ENCODE results near the gene SEMA3C. TPM values are rescaled to one million over a fixed set of nuclear protein-coding genes. Genes with fewer than 3 reads are reported as not detected.

Gene SEMA3C
- total RNA-seq, 1 donor from 2014 or later = 0.26 TPM

DNA sequence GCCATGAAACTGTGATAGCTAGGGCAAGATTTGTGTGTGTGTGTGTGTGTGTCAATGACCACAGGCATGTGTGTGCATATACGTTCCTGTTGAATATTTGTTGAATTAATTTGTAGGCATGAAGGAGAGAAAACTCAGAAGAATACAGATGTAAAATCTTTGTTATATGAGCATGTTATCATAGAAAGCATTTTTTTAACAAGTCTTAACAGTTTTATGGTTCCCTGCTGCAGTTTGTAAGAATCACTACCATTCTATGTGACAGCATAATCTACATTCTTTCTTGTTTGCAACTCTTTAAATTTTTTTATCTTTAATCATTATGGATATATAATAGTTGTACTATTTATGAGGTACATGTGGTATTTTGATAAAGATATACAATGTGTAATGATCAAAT, 150.1 kb downstream of the SEMA3C start:
- H3K4me1 Mint-ChIP-seq (ENCODE audit: unreplicated experiment) = no peaks in the 10 kb centered on the region
- DNase-seq (ENCODE audit: low spot score) = no peak
- H3K27me3 Mint-ChIP-seq (ENCODE audit: unreplicated experiment) = peaks cover 2% of the 10 kb centered on the region
- TF ChIP-seq, protein P1, sequence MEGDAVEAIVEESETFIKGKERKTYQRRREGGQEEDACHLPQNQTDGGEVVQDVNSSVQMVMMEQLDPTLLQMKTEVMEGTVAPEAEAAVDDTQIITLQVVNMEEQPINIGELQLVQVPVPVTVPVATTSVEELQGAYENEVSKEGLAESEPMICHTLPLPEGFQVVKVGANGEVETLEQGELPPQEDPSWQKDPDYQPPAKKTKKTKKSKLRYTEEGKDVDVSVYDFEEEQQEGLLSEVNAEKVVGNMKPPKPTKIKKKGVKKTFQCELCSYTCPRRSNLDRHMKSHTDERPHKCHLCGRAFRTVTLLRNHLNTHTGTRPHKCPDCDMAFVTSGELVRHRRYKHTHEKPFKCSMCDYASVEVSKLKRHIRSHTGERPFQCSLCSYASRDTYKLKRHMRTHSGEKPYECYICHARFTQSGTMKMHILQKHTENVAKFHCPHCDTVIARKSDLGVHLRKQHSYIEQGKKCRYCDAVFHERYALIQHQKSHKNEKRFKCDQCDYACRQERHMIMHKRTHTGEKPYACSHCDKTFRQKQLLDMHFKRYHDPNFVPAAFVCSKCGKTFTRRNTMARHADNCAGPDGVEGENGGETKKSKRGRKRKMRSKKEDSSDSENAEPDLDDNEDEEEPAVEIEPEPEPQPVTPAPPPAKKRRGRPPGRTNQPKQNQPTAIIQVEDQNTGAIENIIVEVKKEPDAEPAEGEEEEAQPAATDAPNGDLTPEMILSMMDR (IDR thresholded peaks at IDR 0.05; ENCODE audit: unreplicated experiment) = no peak
- H3K27ac Mint-ChIP-seq (ENCODE audit: unreplicated experiment) = no peak overlapping the region
- no peak overlapping the region for H3K4me3 Mint-ChIP-seq (ENCODE audit: unreplicated experiment)
- no peaks in the 10 kb centered on the region for H3K9me3 Mint-ChIP-seq (ENCODE audit: unreplicated experiment)
- H3K36me3 Mint-ChIP-seq (ENCODE audit: low read depth, unreplicated experiment) = no peaks in the 10 kb centered on the region

DNA sequence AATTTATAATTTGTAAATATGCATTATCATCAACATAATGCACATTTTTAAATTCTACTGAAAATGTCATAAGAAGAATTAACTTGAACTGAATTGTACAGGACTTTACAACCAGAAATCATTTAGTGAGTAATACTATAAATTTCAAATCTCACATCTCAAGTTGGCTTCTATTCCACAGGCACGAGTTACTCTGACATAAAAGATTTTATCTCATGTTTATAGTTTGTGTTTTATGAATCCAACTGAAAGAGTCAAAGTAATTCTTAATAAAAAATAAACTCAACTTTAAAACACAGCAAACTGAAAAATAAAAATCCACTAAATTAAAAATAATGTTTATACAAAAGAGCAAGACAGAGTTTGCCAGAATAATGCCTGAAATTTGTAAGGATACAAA, 151.2 kb downstream of the SEMA3C start:
- Mint-ChIP-seq H3K4me1 (ENCODE audit: unreplicated experiment) (no peaks in the 10 kb centered on the region), H3K27me3 (ENCODE audit: unreplicated experiment) (peaks cover 2% of the 10 kb centered on the region)
- no peak for DNase-seq (ENCODE audit: low spot score)

DNA sequence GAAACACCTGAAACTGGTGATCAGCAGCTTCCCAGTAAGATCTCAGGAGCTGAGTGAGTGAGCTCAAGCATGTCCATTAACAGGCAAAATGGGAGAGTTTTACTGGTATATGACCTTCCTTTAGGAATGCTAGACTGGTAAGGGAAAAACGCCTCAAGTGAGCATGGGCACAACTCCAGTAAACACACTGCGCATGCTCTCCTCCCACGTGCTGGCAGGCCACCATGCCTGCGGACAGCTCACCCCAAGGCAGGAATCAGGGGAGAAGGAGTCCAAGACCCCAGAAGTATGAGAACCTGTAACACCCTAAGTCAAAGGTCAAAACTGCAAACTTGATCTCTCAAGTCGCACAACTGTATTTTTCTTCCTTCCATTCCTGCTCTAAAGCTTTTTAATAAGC, 152.1 kb downstream of the SEMA3C start:
- H3K4me1 Mint-ChIP-seq (ENCODE audit: unreplicated experiment) = no peaks in the 10 kb centered on the region
- H3K27me3 Mint-ChIP-seq (ENCODE audit: unreplicated experiment) = peaks cover 2% of the 10 kb centered on the region
- H3K27ac Mint-ChIP-seq (ENCODE audit: unreplicated experiment) = no peak overlapping the region
- no peaks in the 10 kb centered on the region for H3K9me3 Mint-ChIP-seq (ENCODE audit: unreplicated experiment)
- no peak overlapping the region for H3K4me3 Mint-ChIP-seq (ENCODE audit: unreplicated experiment)
- H3K36me3 Mint-ChIP-seq (ENCODE audit: low read depth, unreplicated experiment) = no peaks in the 10 kb centered on the region
- no peak for DNase-seq (ENCODE audit: low spot score)
- TF ChIP-seq, protein P1 (IDR thresholded peaks at IDR 0.05; ENCODE audit: unreplicated experiment) = no peak

More for the DNA sequence above, 151.2 kb downstream of the SEMA3C start:
- TF ChIP-seq, protein P1 (IDR thresholded peaks at IDR 0.05; ENCODE audit: unreplicated experiment) = no peak
- Mint-ChIP-seq H3K36me3 (ENCODE audit: low read depth, unreplicated experiment) (no peaks in the 10 kb centered on the region), H3K27ac (ENCODE audit: unreplicated experiment) (no peak overlapping the region), H3K4me3 (ENCODE audit: unreplicated experiment) (no peak overlapping the region), H3K9me3 (ENCODE audit: unreplicated experiment) (no peaks in the 10 kb centered on the region)

DNA sequence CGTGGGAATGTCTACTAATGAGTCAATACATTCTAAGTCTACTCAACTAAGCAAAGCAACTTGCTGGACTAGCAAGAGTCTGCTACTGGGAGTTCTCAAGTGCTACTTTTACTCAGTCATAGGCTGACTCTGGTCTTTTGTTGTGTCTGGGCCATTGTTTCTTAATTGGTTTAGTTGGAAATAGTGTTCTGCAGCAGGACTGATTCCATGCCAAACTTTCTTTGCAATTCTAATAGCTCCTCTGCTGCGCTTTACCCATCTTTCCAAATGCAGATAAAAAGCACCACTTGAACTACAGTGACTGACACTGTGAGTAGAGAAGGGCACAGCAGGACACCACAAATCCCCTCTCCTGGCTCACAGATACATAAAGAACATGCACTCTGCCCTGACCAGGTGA, 154.7 kb downstream of the SEMA3C start:
- H3K27me3 Mint-ChIP-seq (ENCODE audit: unreplicated experiment) = peaks cover 2% of the 10 kb centered on the region
- H3K9me3 Mint-ChIP-seq (ENCODE audit: unreplicated experiment) = no peaks in the 10 kb centered on the region
- TF ChIP-seq, protein P1 (IDR thresholded peaks at IDR 0.05; ENCODE audit: unreplicated experiment) = no peak
- no peak overlapping the region for H3K27ac Mint-ChIP-seq (ENCODE audit: unreplicated experiment)
- no peaks in the 10 kb centered on the region for H3K4me1 Mint-ChIP-seq (ENCODE audit: unreplicated experiment)
- no peak overlapping the region for H3K4me3 Mint-ChIP-seq (ENCODE audit: unreplicated experiment)
- DNase-seq (ENCODE audit: low spot score) = no peak
- H3K36me3 Mint-ChIP-seq (ENCODE audit: low read depth, unreplicated experiment) = no peaks in the 10 kb centered on the region

DNA sequence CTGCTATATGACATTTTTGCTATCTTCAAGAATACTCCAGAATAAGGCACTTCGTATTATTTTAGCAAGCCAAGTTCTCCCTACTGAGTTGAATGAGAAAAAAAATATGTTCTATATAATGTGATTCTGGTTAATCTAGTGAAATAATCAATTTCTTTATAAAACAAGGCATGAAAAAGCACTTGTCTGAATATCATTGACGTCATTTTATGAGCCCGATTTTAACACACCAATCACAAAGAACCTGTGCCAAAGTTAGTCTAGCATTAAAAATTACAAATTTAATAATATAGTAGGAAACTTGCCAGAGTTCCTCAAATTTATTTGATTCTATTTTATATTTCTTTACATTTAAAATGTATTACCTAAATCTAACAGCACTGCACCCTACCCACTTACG, 155.1 kb downstream of the SEMA3C start:
- no peak for DNase-seq (ENCODE audit: low spot score)
- no peak overlapping the region for H3K27ac Mint-ChIP-seq (ENCODE audit: unreplicated experiment)
- peaks cover 2% of the 10 kb centered on the region for H3K27me3 Mint-ChIP-seq (ENCODE audit: unreplicated experiment)
- TF ChIP-seq, protein P1 (IDR thresholded peaks at IDR 0.05; ENCODE audit: unreplicated experiment) = no peak
- no peaks in the 10 kb centered on the region for H3K9me3 Mint-ChIP-seq (ENCODE audit: unreplicated experiment)
- no peaks in the 10 kb centered on the region for H3K36me3 Mint-ChIP-seq (ENCODE audit: low read depth, unreplicated experiment)
- H3K4me1 Mint-ChIP-seq (ENCODE audit: unreplicated experiment) = no peaks in the 10 kb centered on the region
- H3K4me3 Mint-ChIP-seq (ENCODE audit: unreplicated experiment) = no peak overlapping the region
